Measurements from ENCODE around the gene CRYBB1.
A peak's percentile ranks its signal among the peaks of the same experiment; 100 is the strongest.

Gene CRYBB1

DNA sequence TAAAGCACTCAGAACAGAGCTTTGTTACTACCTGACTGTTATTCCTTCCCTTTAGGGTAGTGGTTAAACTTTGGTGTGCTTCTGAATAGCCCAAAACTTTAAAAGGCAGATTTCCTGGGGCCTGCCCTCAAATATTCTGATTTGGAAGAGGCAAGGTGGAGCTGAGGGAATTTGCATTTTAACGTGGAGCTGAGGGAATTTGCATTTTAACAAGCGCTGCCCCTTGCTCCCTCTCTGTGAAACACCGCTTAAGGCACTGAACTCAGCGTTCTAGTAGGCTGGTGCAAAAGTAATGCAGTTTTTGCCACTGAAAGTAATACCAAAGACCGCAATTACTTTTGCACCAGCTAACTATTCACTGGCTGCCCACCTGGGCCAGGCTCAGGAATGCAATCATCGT lies 62.9 kb downstream of the CRYBB1 start:
- Mint-ChIP-seq H3K27ac (no peak overlapping the region), H3K27me3 (no peaks in the 10 kb centered on the region), H3K4me1 (peaks cover 4% of the 10 kb centered on the region), H3K9me3 (no peaks in the 10 kb centered on the region), H3K4me3 (no peak overlapping the region), H3K36me3 (peaks cover 5% of the 10 kb centered on the region)
- DNase-seq (ENCODE audit: low spot score in 2 of 2) (no peak), ATAC-seq (ENCODE audit: low read depth) (no peak)

GRCh38 chr22:26553056-26553752 lies 64.6 kb downstream of the CRYBB1 start:
- DNase-seq (ENCODE audit: low spot score in 2 of 2) (no peak), ATAC-seq (ENCODE audit: low read depth) (no peak)
- no peaks in the 10 kb centered on the region for H3K9me3 Mint-ChIP-seq
- peaks cover 5% of the 10 kb centered on the region for H3K36me3 Mint-ChIP-seq
- H3K27ac Mint-ChIP-seq = peak overlapping the region; percentile 6
- peaks cover 4% of the 10 kb centered on the region for H3K4me1 Mint-ChIP-seq
- no peak overlapping the region for H3K4me3 Mint-ChIP-seq
- H3K27me3 Mint-ChIP-seq = no peaks in the 10 kb centered on the region

DNA sequence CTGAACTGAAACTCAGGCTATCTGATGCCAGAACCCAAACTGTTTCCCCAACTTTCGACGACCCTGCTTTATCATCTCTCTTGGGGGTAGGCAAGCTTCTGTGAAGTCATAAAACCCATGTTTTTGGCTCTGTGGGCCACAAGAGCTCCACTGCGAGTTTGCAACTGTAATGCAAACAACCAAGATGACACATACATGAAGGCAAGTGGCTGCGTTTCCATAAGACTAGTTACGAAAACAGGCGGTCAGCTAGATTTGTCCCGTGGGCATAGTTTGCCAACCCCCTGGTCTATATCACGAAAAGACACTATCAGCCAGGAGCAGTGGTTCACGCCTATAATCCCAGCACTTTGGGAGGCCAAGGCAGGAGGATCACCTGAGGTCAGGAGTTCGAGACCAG lies 65.4 kb downstream of the CRYBB1 start:
- H3K4me3 Mint-ChIP-seq = no peak overlapping the region
- H3K4me1 Mint-ChIP-seq = peaks cover 4% of the 10 kb centered on the region
- no peaks in the 10 kb centered on the region for H3K27me3 Mint-ChIP-seq
- no peak for ATAC-seq (ENCODE audit: low read depth)
- peaks cover 5% of the 10 kb centered on the region for H3K36me3 Mint-ChIP-seq
- no peak overlapping the region for H3K27ac Mint-ChIP-seq
- H3K9me3 Mint-ChIP-seq = no peaks in the 10 kb centered on the region
- DNase-seq (ENCODE audit: low spot score in 2 of 2) = no peak

GRCh38 chr22:26551568-26551967 lies 66.3 kb downstream of the CRYBB1 start:
- Mint-ChIP-seq H3K4me3 (no peak overlapping the region), H3K27me3 (no peaks in the 10 kb centered on the region), H3K27ac (no peak overlapping the region), H3K4me1 (peaks cover 8% of the 10 kb centered on the region), H3K36me3 (peaks cover 7% of the 10 kb centered on the region), H3K9me3 (no peaks in the 10 kb centered on the region)
- no peak for DNase-seq (ENCODE audit: low spot score in 2 of 2)
- no peak for ATAC-seq (ENCODE audit: low read depth)

DNA sequence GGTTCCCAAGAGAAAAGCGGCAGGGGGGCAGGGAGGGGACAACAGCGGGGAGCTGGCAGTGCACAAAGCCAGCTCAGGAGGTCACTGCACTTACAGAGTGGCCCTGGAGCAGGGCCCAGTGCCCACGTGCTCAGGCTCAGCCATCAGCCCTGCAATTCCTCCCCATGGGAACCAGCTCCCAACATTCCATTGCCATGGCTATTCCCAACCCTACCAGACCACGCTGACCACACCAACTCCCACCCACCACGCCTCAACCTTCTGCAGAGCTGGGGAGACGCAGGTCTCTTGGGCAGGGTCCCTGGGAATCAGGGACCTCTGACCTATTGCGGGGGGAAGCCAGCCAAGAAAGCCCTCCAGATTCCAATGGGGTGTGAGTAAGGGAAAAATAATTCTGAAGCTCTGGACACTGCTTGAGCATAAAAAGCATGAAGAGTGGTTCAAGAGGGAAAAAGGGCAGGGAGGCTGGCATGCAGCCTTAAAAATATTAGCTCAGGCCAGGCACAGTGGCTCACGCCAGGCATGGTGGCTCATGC lies 67.3 kb downstream of the CRYBB1 start:
- Mint-ChIP-seq H3K36me3 (peaks cover 7% of the 10 kb centered on the region), H3K27ac (no peak overlapping the region), H3K4me1 (peaks cover 11% of the 10 kb centered on the region), H3K4me3 (no peak overlapping the region), H3K9me3 (no peaks in the 10 kb centered on the region), H3K27me3 (no peaks in the 10 kb centered on the region)
- DNase-seq (ENCODE audit: low spot score in 2 of 2) = no peak
- ATAC-seq (ENCODE audit: low read depth) = no peak

GRCh38 chr22:26549902-26550497 lies 67.8 kb downstream of the CRYBB1 start:
- H3K9me3 Mint-ChIP-seq = no peaks in the 10 kb centered on the region
- no peak for ATAC-seq (ENCODE audit: low read depth)
- no peaks in the 10 kb centered on the region for H3K27me3 Mint-ChIP-seq
- H3K4me1 Mint-ChIP-seq = peaks cover 11% of the 10 kb centered on the region
- no peak for DNase-seq (ENCODE audit: low spot score in 2 of 2)
- no peak overlapping the region for H3K27ac Mint-ChIP-seq
- H3K36me3 Mint-ChIP-seq = peaks cover 9% of the 10 kb centered on the region
- H3K4me3 Mint-ChIP-seq = no peak overlapping the region
